Middle frontal gyrus (tissue), 1 donor: Measurements from ENCODE around the gene MAST2.

Source experiments
- DNase-seq: peaks from one replicate; pipeline ENCODE4 v3.0.0-alpha.2; 2015; ENCODE audit warnings: low spot score; ENCODE audit errors: extremely low spot score

MAST2 gene

GRCh38 chr1:46061146-46061545 is 257.7 kb downstream of the MAST2 start:
- DNase-seq: no peak

GRCh38 chr1:46062651-46063319 is 259.4 kb downstream of the MAST2 start:
- no peak for DNase-seq

GRCh38 chr1:46064708-46065107 is 261.3 kb downstream of the MAST2 start:
- DNase-seq: no peak

GRCh38 chr1:46065405-46065804 is 262.0 kb downstream of the MAST2 start:
- DNase-seq: no peak

GRCh38 chr1:46067652-46068051 is 264.2 kb downstream of the MAST2 start:
- DNase-seq: no peak

- no peak for DNase-seq
These were observed 265.1 kb downstream of the MAST2 start for GRCh38 chr1:46068525-46068924.

GRCh38 chr1:46070164-46070814 is 266.9 kb downstream of the MAST2 start:
- DNase-seq: no peak

GRCh38 chr1:46072975-46073374 is 269.6 kb downstream of the MAST2 start:
- no peak for DNase-seq

- DNase-seq: no peak
These were observed 272.9 kb downstream of the MAST2 start for GRCh38 chr1:46076343-46076742.

- DNase-seq: no peak
These were observed 274.2 kb downstream of the MAST2 start for GRCh38 chr1:46077644-46078043.

- no peak for DNase-seq
These were observed 276.8 kb downstream of the MAST2 start for GRCh38 chr1:46080257-46080656.

- no peak for DNase-seq
These were observed 277.8 kb downstream of the MAST2 start for GRCh38 chr1:46081206-46081605.

GRCh38 chr1:46081619-46082018 is 278.2 kb downstream of the MAST2 start:
- no peak for DNase-seq

- no peak for DNase-seq
These were observed 280.2 kb downstream of the MAST2 start for GRCh38 chr1:46083579-46083978.

GRCh38 chr1:46084553-46085451 is 281.4 kb downstream of the MAST2 start:
- DNase-seq: no peak
